CD14-positive monocyte (primary cell): ENCODE results near the gene CLEC2B. TPM values are rescaled to one million over a fixed set of nuclear protein-coding genes. Genes with fewer than 3 reads are reported as not detected.

ENCODE experiments used
- DNase-seq, 3 donors: peaks; one replicate each; pipeline ENCODE4 v3.0.0-alpha.2; 2011 to 2022
- H2AFZ ChIP-seq: 2 replicates; pipeline ENCODE4 v1.6.0; 2012; ENCODE audit warnings: mild to moderate bottlenecking, low read depth, low read length, inconsistent platforms; ENCODE audit not compliant: insufficient read depth, poor library complexity, severe bottlenecking
- H3K27ac ChIP-seq, 2 donors: 1 replicate in 1 of 2; 2 replicates in 1 of 2; pipeline ENCODE4 v1.5.1; 2012 to 2013; ENCODE audit warnings: low read length in 2 of 2, control low read depth in 1 of 2, inconsistent platforms in 1 of 2, low read depth in 1 of 2, mild to moderate bottlenecking in 1 of 2
- H3K27me3 ChIP-seq, 2 donors: one replicate each; pipeline versions ENCODE4 v1.6.0 to v1.6.1; 2011 to 2013; ENCODE audit warnings: low read length in 2 of 2; ENCODE audit not compliant: control insufficient read depth in 2 of 2, insufficient read depth in 2 of 2
- H3K36me3 ChIP-seq, 2 donors: replicated peaks in 1 of 2; 1 replicate in 1 of 2; 2 replicates in 1 of 2; pipeline versions ENCODE4 v1.5.1 to v1.6.1; 2012 to 2013; ENCODE audit warnings: low read length in 2 of 2, control low read depth in 1 of 2, inconsistent platforms in 1 of 2, mild to moderate bottlenecking in 1 of 2; ENCODE audit not compliant: insufficient read depth in 2 of 2, control insufficient read depth in 1 of 2
- H3K4me1 ChIP-seq, 2 donors: 1 replicate in 1 of 2; 2 replicates in 1 of 2; pipeline versions ENCODE4 v1.5.1 to v1.6.1; 2012 to 2013; ENCODE audit warnings: low read length in 2 of 2, control low read depth in 1 of 2, inconsistent platforms in 1 of 2, mild to moderate bottlenecking in 1 of 2, moderate library complexity in 1 of 2; ENCODE audit not compliant: insufficient read depth in 2 of 2, control insufficient read depth in 1 of 2
- H3K4me2 ChIP-seq: replicated peaks from 2 replicates; pipeline ENCODE3; 2012; ENCODE audit warnings: low read length, moderate library complexity, mild to moderate bottlenecking; ENCODE audit not compliant: poor library complexity, severe bottlenecking; ENCODE audit errors: extremely low read depth
- H3K4me3 ChIP-seq, 3 experiments: fragments of 200-600 bp in 1 of 3; sonication (generic) in 1 of 3; replicated peaks in 1 of 3; 1 replicate in 2 of 3; 2 replicates in 1 of 3; pipeline ENCODE4 v1.5.1; 2011 to 2013; ENCODE audit warnings: low read length in 3 of 3, mild to moderate bottlenecking in 3 of 3, control low read depth in 2 of 3, low read depth in 2 of 3, inconsistent platforms in 1 of 3, moderate library complexity in 1 of 3
- H3K79me2 ChIP-seq: 2 replicates; pipeline ENCODE4 v1.6.0; 2012; ENCODE audit warnings: mild to moderate bottlenecking, control low read depth, inconsistent platforms, low read length, moderate library complexity; ENCODE audit not compliant: insufficient read depth
- H3K9ac ChIP-seq: 2 replicates; pipeline ENCODE4 v1.6.0; 2017; ENCODE audit warnings: low read length, mild to moderate bottlenecking; ENCODE audit not compliant: insufficient read depth, poor library complexity, severe bottlenecking
- H3K9me3 ChIP-seq, 2 donors: replicated peaks in 1 of 2; 1 replicate in 1 of 2; 2 replicates in 1 of 2; pipeline versions ENCODE4 v1.5.1 to v1.6.1; 2012 to 2013; ENCODE audit warnings: low read length in 2 of 2, control low read depth in 1 of 2; ENCODE audit not compliant: control insufficient read depth in 1 of 2, insufficient read depth in 1 of 2
- H4K20me1 ChIP-seq: 2 replicates; pipeline ENCODE4 v1.6.0; 2012; ENCODE audit warnings: mild to moderate bottlenecking, low read length, control low read depth, moderate library complexity; ENCODE audit not compliant: insufficient read depth
- H3K27ac Mint-ChIP-seq, 7 donors: one replicate each; pipeline ENCODE4 v1.8.0; 2020; ENCODE audit warnings: mild to moderate bottlenecking in 7 of 7, mixed read lengths in 7 of 7, moderate library complexity in 6 of 7, inconsistent platforms in 2 of 7
- H3K27me3 Mint-ChIP-seq, 3 donors: one replicate each; pipeline ENCODE4 v1.8.0; 2021 to 2022; ENCODE audit warnings: low read depth in 3 of 3, mild to moderate bottlenecking in 3 of 3, mixed read lengths in 3 of 3, moderate library complexity in 3 of 3, inconsistent platforms in 1 of 3
- H3K36me3 Mint-ChIP-seq, 2 donors: one replicate each; pipeline ENCODE4 v1.8.0; 2020; ENCODE audit warnings: mixed read lengths in 2 of 2, inconsistent platforms in 1 of 2, mild to moderate bottlenecking in 1 of 2
- H3K4me1 Mint-ChIP-seq: one replicate; pipeline ENCODE4 v1.8.0; 2020; ENCODE audit warnings: mild to moderate bottlenecking, mixed read lengths
- H3K4me3 Mint-ChIP-seq, 2 donors: one replicate each; pipeline ENCODE4 v1.8.0; 2020; ENCODE audit warnings: mild to moderate bottlenecking in 2 of 2, mixed read lengths in 2 of 2, moderate library complexity in 1 of 2
- H3K9me3 Mint-ChIP-seq, 7 donors: one replicate each; pipeline ENCODE4 v1.8.0; 2020 to 2022; ENCODE audit warnings: mixed read lengths in 7 of 7, mild to moderate bottlenecking in 6 of 7, moderate library complexity in 6 of 7, inconsistent platforms in 2 of 7
- CTCF ChIP-seq: fragments of 200-600 bp; IDR thresholded peaks from one replicate; pipeline ENCODE4 v1.8.0; 2022; ENCODE audit warnings: antibody characterized with exemption, mild to moderate bottlenecking
- WGBS: methylation state at CpG from one replicate; pipeline ENCODE4 v1.1.5; 2013; ENCODE audit warnings: missing lambda C conversion rate; ENCODE audit not compliant: insufficient coverage; 5-methylcytosine and 5-hydroxymethylcytosine counted together
- intact Hi-C, 2 donors: fragments of 100-400 bp; cut with micrococcal nuclease; formaldehyde crosslinking; loops; one replicate each; pipeline versions ENCODE4 v1.15.0 to v1.15.1; 2023
- polyA plus RNA-seq, 3 donors: library from polyadenylated mRNA; depleted of rRNA in 1 of 3; unstranded in 2 of 3; stranded (reverse) in 1 of 3; fragments of 300-500 nt in 2 of 3; fragments of >200 nt in 1 of 3; fragmentation: Illumina TruSeq in 2 of 3; gene quantifications; 1 replicate in 2 of 3; 2 replicates in 1 of 3; pipeline ENCODE4 v1.2.3, GENCODE V29; 2012 to 2021

The CLEC2B gene
- polyA plus RNA-seq, 3 donors: 52.1 to 80.3 (median 59.4) TPM

GRCh38 chr12:9813821-9814798 lies 55.0 kb downstream of the CLEC2B start:
- DNase-seq: peak; percentile 74 to 79 (median 79)
- Mint-ChIP-seq H3K27ac (peak overlapping the region; percentile 17 to 85 (median 73)), H3K4me3 (peak overlapping the region; percentile 79 to 89), H3K4me1 (peaks cover 34% of the 10 kb centered on the region), H3K27me3 (peaks cover 0 to 4% (median 0%) of the 10 kb centered on the region in 3 donors), H3K36me3 (no peaks in the 10 kb centered on the region), H3K9me3 (no peaks in the 10 kb centered on the region)
- Histone ChIP-seq H3K36me3 (no peaks in the 10 kb centered on the region), H2AFZ (peak overlapping the region; percentile 90), H3K27ac (peak overlapping the region; percentile 50), H3K4me3 (peak overlapping the region; percentile 36 to 77 (median 50)), H3K4me2 (peak overlapping the region; percentile 88), H3K27me3 (no peaks in the 10 kb centered on the region), H3K9me3 (no peaks in the 10 kb centered on the region), H4K20me1 (no peaks in the 10 kb centered on the region), H3K79me2 (no peaks in the 10 kb centered on the region), H3K4me1 (peaks cover 32 to 43% of the 10 kb centered on the region in 2 donors), H3K9ac (peak overlapping the region; percentile 57)
- WGBS: 21% methylated on average over 25 of the region's 32 CpGs
- TF ChIP-seq CTCF: peak; percentile 95
- intact Hi-C loops: loop anchor here (5.0 to 10.0 kb wide), 3 partner anchors 62 to 331 kb away; no protein-coding TSS in a partner anchor

GRCh38 chr12:9811621-9812020 lies 57.5 kb downstream of the CLEC2B start:
- Histone ChIP-seq H3K4me1 (peaks cover 32 to 43% of the 10 kb centered on the region in 2 donors), H3K4me3 (no peak overlapping the region), H3K27me3 (no peaks in the 10 kb centered on the region), H3K9me3 (no peaks in the 10 kb centered on the region), H3K27ac (peak overlapping the region in 1 of 2 donors; percentile 64), H3K4me2 (peak overlapping the region; percentile 65), H2AFZ (no peak overlapping the region), H4K20me1 (no peaks in the 10 kb centered on the region), H3K79me2 (no peaks in the 10 kb centered on the region), H3K36me3 (no peaks in the 10 kb centered on the region), H3K9ac (no peak overlapping the region)
- intact Hi-C loops: loop anchor here (5.0 to 10.0 kb wide), 3 partner anchors 59 to 333 kb away; no protein-coding TSS in a partner anchor
- Mint-ChIP-seq H3K4me3 (peak overlapping the region in 1 of 2 donors; percentile 59), H3K36me3 (no peaks in the 10 kb centered on the region), H3K27me3 (peaks cover 0 to 3% (median 0%) of the 10 kb centered on the region in 3 donors), H3K9me3 (no peaks in the 10 kb centered on the region), H3K27ac (peak overlapping the region in 1 of 7 donors; percentile 92), H3K4me1 (peaks cover 42% of the 10 kb centered on the region)
- no peak for TF ChIP-seq CTCF
- 60% methylated on average over 3 of the region's 5 CpGs for WGBS
- DNase-seq: peak in 1 of 3 donors; percentile 27
